Measurements from ENCODE around the gene SOCS2.
A peak's percentile ranks its signal among the peaks of the same experiment; 100 is the strongest.
"Not testable (repeated sequence)": the region's sequence is repeated elsewhere in the genome, so short reads cannot be mapped to it uniquely, and the experiment has no call there.

Gene SOCS2

GRCh38 chr12:93622485-93622884, 50.0 kb downstream of the SOCS2 start:
- Histone ChIP-seq H3K9ac (ENCODE audit: low read length) (no peak overlapping the region), H3K79me1 (ENCODE audit: low read length) (no peaks in the 10 kb centered on the region), H3K4me2 (ENCODE audit: low read length) (no peak overlapping the region), H3K4ac (ENCODE audit: low read depth, low read length) (no peak overlapping the region), H3K79me2 (ENCODE audit: control insufficient read depth, insufficient read depth, low read length) (no peaks in the 10 kb centered on the region), H2BK5ac (ENCODE audit: low read length) (no peak overlapping the region), H3K4me3 (ENCODE audit: low read length) (no peak overlapping the region), H3K27ac (ENCODE audit: low read depth, low read length) (no peak overlapping the region), H2AK5ac (ENCODE audit: low read length) (no peak overlapping the region), H4K8ac (ENCODE audit: low read depth, low read length) (no peak overlapping the region), H3K18ac (ENCODE audit: low read length) (no peak overlapping the region), H3K36me3 (ENCODE audit: control insufficient read depth, insufficient read depth, low read length) (no peaks in the 10 kb centered on the region), H4K5ac (ENCODE audit: low read length) (no peak overlapping the region), H2BK15ac (replicated peaks; ENCODE audit: low read depth) (no peak overlapping the region), H3K4me1 (ENCODE audit: control insufficient read depth, low read depth, low read length) (no peaks in the 10 kb centered on the region), H2BK120ac (ENCODE audit: low read depth, low read length) (no peak overlapping the region), H3K27me3 (ENCODE audit: insufficient read depth, low read length, poor library complexity) (no peaks in the 10 kb centered on the region), H3K23ac (ENCODE audit: low read length) (no peak overlapping the region), H3K56ac (ENCODE audit: low read length) (no peak overlapping the region)
- DNase-seq, result no peak
- no CpG with 5 or more reads among the region's 2 CpGs for WGBS (ENCODE audit: extremely low coverage, insufficient coverage, low lambda C conversion rate)

DNA sequence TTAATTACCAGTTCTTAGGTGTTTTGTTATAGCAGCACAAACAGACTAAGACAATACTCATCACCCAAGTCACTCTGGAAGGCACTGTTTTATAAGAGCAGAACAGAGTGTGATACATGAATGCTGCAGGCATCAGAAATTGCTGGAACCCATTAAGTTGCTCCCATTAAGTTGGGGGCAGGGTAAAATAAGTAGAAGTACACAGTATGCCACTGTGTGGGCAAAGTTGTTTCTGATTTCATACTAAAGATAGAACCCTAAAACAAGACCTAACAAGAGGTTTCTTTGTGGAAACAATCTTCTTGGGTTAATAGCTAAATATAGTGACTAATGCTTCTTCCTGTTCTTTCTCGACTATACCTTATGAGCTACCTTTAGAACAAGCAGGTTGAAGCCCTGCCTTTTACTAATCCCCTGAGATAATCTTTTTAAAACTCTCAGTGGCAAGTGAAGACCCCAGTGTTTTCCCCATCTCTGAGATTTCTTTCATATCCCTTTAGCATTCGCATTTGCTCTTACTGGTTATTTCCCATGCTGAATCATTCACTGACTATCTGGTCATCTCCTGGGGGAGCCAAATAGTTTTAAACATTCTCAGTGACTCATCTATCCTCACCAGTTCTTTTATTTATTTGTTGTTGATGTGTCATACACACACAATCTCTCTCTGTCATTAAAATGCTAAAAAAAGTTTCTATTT, 52.3 kb downstream of the SOCS2 start:
- Histone ChIP-seq H3K23ac (ENCODE audit: low read length) (no peak overlapping the region), H3K18ac (ENCODE audit: low read length) (no peak overlapping the region), H3K79me2 (ENCODE audit: control insufficient read depth, insufficient read depth, low read length) (no peaks in the 10 kb centered on the region), H2AK5ac (ENCODE audit: low read length) (no peak overlapping the region), H3K36me3 (ENCODE audit: control insufficient read depth, insufficient read depth, low read length) (no peaks in the 10 kb centered on the region), H4K5ac (ENCODE audit: low read length) (no peak overlapping the region), H3K4me3 (ENCODE audit: low read length) (no peak overlapping the region), H4K8ac (ENCODE audit: low read depth, low read length) (no peak overlapping the region), H3K4me2 (ENCODE audit: low read length) (no peak overlapping the region), H3K56ac (ENCODE audit: low read length) (no peak overlapping the region), H3K4me1 (ENCODE audit: control insufficient read depth, low read depth, low read length) (no peaks in the 10 kb centered on the region), H2BK5ac (ENCODE audit: low read length) (no peak overlapping the region), H3K79me1 (ENCODE audit: low read length) (no peaks in the 10 kb centered on the region), H3K27me3 (ENCODE audit: insufficient read depth, low read length, poor library complexity) (no peaks in the 10 kb centered on the region), H3K27ac (ENCODE audit: low read depth, low read length) (no peak overlapping the region), H2BK120ac (ENCODE audit: low read depth, low read length) (no peak overlapping the region), H3K9ac (ENCODE audit: low read length) (no peak overlapping the region), H2BK15ac (replicated peaks; ENCODE audit: low read depth) (no peak overlapping the region), H3K4ac (ENCODE audit: low read depth, low read length) (no peak overlapping the region)
- DNase-seq, result peak; percentile 82
- no CpG with 5 or more reads among the region's 2 CpGs for WGBS (ENCODE audit: extremely low coverage, insufficient coverage, low lambda C conversion rate)

- not testable (repeated sequence) for H2BK5ac ChIP-seq (ENCODE audit: low read length); H3K27ac ChIP-seq (ENCODE audit: low read depth, low read length); H3K36me3 ChIP-seq (ENCODE audit: control insufficient read depth, insufficient read depth, low read length); H2BK120ac ChIP-seq (ENCODE audit: low read depth, low read length); DNase-seq; H4K5ac ChIP-seq (ENCODE audit: low read length); H2AK5ac ChIP-seq (ENCODE audit: low read length); H3K56ac ChIP-seq (ENCODE audit: low read length); H3K79me2 ChIP-seq (ENCODE audit: control insufficient read depth, insufficient read depth, low read length); H4K8ac ChIP-seq (ENCODE audit: low read depth, low read length); H2BK15ac ChIP-seq (replicated peaks; ENCODE audit: low read depth); H3K79me1 ChIP-seq (ENCODE audit: low read length); H3K27me3 ChIP-seq (ENCODE audit: insufficient read depth, low read length, poor library complexity); H3K4me3 ChIP-seq (ENCODE audit: low read length); H3K23ac ChIP-seq (ENCODE audit: low read length); H3K4me2 ChIP-seq (ENCODE audit: low read length); H3K18ac ChIP-seq (ENCODE audit: low read length); H3K4ac ChIP-seq (ENCODE audit: low read depth, low read length); H3K9ac ChIP-seq (ENCODE audit: low read length); H3K4me1 ChIP-seq (ENCODE audit: control insufficient read depth, low read depth, low read length)
- WGBS (ENCODE audit: extremely low coverage, insufficient coverage, low lambda C conversion rate), result no CpG with 5 or more reads among the region's 8 CpGs
Measured at GRCh38 chr12:93625295-93625645, 52.8 kb downstream of the SOCS2 start.

DNA sequence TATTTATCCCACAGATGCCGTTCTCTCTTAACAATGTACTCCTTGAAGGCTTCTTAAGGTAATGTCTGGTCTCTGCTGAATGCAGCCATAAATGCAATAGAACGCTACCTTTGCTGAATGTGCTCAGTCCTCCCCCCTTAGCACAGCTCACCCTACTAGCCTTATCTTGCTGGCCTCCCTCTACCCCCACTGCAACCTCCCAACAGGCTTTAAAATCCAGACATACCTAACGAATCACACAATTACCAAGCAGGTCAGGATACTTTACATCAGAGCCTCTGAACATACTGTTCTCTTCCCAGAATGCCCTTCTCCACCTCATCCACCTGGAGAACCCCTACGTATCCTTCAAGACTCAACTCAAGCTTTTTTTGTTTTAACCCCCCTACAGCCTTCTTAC, 53.7 kb downstream of the SOCS2 start:
- Histone ChIP-seq H3K4me2 (ENCODE audit: low read length) (no peak overlapping the region), H3K27ac (ENCODE audit: low read depth, low read length) (no peak overlapping the region), H2BK15ac (replicated peaks; ENCODE audit: low read depth) (no peak overlapping the region), H3K79me2 (ENCODE audit: control insufficient read depth, insufficient read depth, low read length) (no peaks in the 10 kb centered on the region), H4K8ac (ENCODE audit: low read depth, low read length) (no peak overlapping the region), H3K23ac (ENCODE audit: low read length) (no peak overlapping the region), H3K36me3 (ENCODE audit: control insufficient read depth, insufficient read depth, low read length) (no peaks in the 10 kb centered on the region), H4K5ac (ENCODE audit: low read length) (no peak overlapping the region), H3K27me3 (ENCODE audit: insufficient read depth, low read length, poor library complexity) (no peaks in the 10 kb centered on the region), H2BK120ac (ENCODE audit: low read depth, low read length) (no peak overlapping the region), H3K4ac (ENCODE audit: low read depth, low read length) (no peak overlapping the region), H3K4me3 (ENCODE audit: low read length) (no peak overlapping the region), H3K79me1 (ENCODE audit: low read length) (no peaks in the 10 kb centered on the region), H3K18ac (ENCODE audit: low read length) (peak overlapping the region; percentile 41), H2AK5ac (ENCODE audit: low read length) (no peak overlapping the region), H3K56ac (ENCODE audit: low read length) (peak overlapping the region; percentile 17), H2BK5ac (ENCODE audit: low read length) (no peak overlapping the region), H3K4me1 (ENCODE audit: control insufficient read depth, low read depth, low read length) (no peaks in the 10 kb centered on the region), H3K9ac (ENCODE audit: low read length) (no peak overlapping the region)
- WGBS (ENCODE audit: extremely low coverage, insufficient coverage, low lambda C conversion rate), result no CpG with 5 or more reads among the region's 4 CpGs
- peak; percentile 62 for DNase-seq

Measured in mesendoderm (in vitro differentiated cells).